ENCODE measurements around the gene HMCES.

- TF ChIP-seq POLR2A (IDR thresholded peaks at IDR 0.05): no peak
- TF ChIP-seq CTCF (IDR thresholded peaks at IDR 0.05): no peak
Measured at GRCh38 chr3:129291236-129291886, 12.7 kb downstream of the HMCES start.

All from right lobe of liver (tissue), 4 donors.